Renal cortex interstitium (tissue), 11 donors: Measurements from ENCODE around the gene NCBP3. TPM values are rescaled to one million over a fixed set of nuclear protein-coding genes. Genes with fewer than 3 reads are reported as not detected.

Experiments used
- DNase-seq, 11 donors: peaks; one replicate each; pipeline ENCODE4 v3.0.0-alpha.2; 2013; ENCODE audit warnings: low read depth in 9 of 11, low spot score in 4 of 11; ENCODE audit errors: extremely low read depth in 1 of 11
- polyA plus RNA-seq, 3 donors: library from polyadenylated mRNA; unstranded; fragments of 120-200 nt; gene quantifications; one replicate each; pipeline ENCODE4 v1.2.1, GENCODE V29; 2013; ENCODE audit not compliant: insufficient read length in 3 of 3

The NCBP3 gene
- polyA plus RNA-seq, 3 donors, result 83.1 to 122 (median 83.7) TPM

DNA sequence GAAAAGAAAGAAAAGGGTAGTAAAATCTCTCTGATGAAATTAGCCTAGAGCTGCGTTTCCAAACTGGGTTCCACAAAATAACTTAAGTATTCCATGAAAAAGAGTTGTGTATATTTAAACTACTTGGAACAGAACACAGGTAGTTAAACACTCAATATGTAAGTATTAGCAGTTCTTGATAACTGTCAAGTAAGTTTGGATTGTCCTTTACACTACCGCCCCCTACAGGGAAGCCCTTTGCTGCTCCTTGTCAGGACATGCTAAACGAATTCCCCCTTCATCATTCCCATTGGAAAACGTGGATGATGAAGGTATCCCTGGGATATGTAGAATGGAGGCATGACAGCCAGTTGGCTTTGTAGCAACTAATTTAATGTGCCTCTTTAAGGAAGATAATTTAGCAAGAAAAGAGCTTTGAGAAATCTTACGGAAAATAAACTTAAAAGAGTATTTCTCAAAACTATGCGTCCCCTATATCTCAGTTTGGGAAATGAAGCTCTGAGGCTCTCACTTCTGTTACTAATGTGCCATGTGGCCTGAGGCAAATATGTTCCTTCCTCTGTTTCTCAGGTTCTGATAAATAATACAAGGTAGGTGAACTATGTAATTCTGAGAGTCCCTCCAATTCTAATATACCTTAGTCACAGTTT, 18.8 kb downstream of the NCBP3 start:
- DNase-seq, result peak in 2 of 11 donors; percentile 46 to 54

DNA sequence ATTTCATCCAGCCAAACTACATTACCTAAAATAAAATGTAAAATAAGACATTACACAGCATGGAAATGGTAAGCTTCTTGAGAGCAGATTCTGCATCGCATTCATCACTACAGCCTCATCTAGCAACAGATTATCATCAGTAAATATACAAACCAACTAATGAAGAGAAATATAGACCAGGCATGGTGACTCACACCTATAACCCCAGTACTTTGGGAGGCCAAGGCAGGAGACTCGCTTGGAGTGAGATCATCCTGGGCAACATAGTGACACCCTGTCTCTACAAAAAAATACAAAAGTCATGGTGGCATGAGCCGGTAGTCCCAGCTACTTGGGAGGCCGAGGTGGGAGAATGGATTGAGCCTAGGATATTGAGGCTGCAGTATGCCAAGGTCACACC, 19.9 kb downstream of the NCBP3 start:
- no peak for DNase-seq

DNA sequence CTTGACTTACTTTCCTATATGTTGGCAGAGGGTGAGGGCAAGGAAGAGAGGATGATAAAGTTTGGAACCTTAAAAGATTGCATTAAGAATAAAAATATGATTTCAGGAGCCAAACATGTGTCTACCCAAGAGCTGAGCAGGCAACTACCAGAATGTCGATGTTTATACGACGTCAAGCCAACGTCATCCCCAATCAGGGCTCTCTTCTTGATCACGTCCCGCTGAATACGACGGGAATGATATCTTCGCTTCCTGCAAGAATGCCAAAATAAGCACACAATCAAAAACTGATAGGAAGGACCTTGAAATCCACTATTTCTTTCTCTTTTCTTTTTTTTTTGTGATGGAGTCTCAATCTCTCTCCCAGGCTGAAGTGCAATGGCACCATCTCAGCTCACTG, 24.9 kb downstream of the NCBP3 start:
- no peak for DNase-seq

DNA sequence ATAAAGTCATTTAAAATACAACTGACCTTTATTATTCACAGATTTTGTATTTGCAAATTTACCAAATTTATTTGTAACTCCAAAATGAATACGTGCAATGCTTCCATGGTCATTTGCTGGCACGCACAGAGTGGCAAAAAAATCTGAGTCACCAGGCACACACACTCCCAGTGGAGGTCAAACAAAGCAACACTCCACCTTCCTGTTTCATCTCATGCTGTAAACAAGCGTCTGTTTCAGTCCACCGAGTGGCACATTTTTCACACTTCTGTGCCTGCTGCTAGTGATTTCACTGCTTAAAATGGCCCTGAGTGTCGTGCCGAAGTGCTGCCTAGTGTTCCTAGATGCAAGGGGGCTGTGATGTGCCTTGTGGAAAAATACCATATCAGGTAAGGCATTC, 27.3 kb downstream of the NCBP3 start:
- no peak for DNase-seq

DNA sequence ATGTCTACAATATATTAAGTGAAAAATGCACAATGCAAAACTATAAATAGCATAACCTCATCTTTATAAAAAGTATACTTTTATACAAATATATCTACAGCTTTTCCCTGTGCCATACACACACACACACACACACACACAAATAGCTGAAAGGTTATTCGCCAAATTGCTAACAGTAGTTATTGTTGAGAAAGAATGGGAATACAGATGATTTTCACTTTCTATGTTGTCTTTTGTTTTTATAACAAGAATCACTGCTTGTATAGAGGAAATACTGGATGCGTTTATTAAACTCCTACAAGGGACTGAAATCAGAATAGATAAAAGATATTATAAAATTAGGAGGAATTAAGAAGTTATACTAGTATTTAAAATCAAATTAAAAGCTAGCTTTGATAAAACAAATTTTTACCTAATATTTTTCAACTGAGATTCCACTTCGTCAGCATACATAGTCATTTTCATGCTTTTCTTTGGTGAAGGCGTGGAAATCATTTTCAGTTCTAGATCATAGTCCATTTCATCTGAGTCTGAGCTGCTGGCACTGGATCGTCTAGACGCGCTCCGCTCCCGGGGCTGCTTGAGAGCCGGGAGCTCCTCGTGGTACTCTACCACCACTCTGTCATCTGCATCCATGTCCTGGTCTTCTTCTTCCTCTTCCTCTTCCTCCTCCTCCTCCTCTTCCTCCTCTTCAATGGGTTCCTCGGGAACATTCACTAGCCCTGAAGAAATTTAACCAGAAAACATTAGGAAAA, 28.0 kb downstream of the NCBP3 start:
- no peak for DNase-seq

DNA sequence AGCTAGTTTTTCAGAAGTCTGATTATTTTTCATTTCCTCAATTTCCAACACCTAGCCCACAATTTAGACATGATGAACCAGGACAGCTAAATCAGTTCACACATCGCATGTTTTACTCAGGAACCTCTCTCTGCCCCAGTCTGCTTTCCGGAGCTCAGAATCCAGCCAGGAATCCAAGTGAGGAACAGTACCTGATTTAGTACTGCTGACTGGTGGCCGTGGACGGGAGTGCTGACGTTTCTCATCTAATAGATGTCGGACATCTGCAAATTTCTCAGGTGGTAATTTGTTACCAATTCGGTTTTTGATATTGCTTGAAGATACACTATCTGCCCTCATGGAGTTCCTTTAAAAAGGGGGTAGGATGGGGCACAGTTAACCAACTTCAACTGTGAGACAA, 30.1 kb downstream of the NCBP3 start:
- DNase-seq, result no peak

DNA sequence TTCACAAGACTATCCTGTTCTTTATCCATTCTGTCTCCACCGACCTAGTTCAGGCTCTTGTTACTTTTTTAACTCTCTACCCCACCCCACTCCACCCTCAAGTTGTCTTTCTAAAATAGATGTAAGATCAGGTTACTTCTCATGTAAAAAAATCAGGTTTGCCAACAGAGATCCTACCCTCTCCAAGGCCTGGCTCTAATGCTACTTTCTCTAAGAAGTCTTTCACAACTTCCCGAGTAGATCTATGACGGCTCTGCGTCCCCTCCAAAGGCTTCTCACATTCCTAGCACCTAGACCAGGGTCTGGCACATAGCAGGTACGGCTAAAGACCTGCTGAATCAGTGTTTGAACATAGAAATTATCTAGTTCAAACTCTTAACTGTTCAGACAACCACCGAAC, 30.9 kb downstream of the NCBP3 start:
- DNase-seq, result no peak

DNA sequence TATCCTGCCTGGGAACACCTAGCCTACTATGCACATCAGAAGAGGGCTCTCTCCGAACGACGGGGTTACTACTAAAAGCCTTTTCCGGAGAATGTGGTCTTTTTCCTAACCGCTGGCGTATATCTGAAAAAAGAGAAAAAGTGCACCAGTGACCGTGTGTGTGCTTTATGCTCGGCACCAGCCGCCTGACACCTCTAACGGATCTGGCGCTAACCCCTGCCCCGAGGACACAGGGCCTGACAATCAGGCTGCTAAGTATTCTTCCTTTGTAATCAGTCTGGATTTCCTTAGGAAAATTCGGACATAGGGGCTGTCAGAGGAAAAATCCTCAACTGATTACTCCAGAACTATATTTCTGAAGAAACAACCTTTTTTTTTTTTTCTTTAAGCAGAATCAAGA, 31.7 kb downstream of the NCBP3 start:
- no peak for DNase-seq

DNA sequence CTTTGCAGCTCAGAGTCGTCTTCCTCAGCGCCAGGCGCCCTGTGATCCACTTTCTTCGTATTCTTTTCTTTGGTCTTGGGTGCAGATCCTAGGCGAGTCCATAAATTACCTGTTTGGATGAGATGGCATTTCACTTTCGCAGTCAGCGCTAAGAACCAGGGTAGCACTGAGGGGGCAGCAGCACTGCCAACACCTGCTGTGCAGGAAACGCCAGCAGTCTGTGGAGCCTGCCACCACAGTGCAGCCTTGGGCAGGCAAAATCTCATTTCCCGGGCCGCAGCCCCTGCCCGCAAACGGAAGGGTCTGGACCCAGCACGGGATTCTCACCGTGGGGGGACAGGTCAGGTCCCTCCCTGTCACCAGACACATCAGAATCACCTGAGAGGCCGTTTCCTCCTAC, 32.9 kb downstream of the NCBP3 start:
- no peak for DNase-seq

DNA sequence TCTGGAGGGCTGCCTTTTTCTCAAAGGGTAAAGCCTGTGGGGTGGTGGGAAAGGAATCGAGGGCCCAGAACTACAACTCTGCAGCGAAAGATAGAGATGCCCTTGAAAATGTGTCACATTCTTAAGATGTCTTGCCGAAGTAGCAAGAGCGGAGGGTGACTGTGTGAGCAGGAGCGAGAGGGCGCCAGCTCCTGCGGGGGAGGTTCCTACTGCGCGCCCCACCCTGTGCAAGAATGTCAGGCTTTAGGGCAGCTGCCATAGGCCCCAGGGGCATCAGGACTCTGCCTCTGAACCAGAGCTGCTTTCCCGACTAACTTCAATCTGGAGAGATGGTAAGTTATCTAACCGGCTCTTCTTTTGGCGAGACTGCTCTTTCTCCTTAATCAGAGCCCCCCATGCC, 33.3 kb downstream of the NCBP3 start:
- DNase-seq, result no peak

DNA sequence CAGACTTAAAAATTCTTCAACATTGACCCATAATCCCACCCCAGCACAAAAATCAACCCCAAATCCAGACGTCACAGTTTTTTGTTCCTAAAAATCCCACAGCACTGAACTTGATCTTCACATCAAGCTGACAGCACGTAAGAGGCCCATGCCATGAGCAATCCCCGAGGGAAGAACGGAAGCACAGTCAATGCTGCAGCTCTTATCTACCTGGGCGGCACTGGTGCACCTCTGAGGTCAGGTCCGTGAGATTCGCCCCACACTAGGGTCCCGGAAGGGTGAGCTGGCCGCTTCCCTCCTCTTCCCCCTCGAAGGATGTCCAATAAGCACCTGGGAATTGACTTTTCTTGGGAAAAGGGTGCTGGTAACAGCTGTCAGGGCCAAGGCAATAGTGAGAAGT, 33.8 kb downstream of the NCBP3 start:
- DNase-seq, result no peak

DNA sequence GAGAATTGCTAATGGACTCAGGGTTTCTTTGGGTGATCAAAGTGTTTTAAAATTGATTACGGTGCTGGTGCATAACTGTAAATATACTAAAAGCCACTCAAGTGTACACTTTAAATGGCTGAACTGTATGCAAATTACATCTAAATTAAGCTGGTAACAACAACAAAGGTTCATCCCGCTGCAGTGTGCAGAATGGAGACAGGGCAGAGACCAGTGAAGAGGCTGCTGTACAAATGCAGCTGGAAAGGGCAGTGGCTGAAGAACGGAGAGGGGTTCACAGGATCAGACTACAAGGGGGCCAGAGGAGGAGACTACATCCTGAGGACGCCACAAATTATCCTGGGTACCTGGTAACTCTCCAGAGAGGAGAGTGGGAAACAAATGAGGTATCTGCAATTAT, 36.0 kb downstream of the NCBP3 start:
- no peak for DNase-seq

DNA sequence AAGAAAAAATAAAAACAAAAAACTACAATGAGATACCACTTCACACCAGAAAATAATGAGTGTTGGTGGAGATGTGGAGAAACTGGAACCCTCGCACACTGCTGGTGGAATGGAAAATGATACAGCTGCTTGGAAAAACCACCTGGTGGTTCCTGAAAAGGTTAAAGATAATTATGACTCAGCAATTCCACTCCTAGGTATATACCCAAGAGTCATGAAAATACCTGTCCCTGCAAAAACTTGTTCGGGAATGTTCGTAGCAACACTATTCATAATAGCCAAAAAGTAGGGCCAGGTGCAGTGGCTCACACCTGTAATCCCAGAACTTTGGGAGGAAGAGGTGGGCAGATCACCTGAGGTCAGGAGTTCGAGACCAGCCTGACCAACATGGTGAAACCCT, 36.9 kb downstream of the NCBP3 start:
- no peak for DNase-seq

DNA sequence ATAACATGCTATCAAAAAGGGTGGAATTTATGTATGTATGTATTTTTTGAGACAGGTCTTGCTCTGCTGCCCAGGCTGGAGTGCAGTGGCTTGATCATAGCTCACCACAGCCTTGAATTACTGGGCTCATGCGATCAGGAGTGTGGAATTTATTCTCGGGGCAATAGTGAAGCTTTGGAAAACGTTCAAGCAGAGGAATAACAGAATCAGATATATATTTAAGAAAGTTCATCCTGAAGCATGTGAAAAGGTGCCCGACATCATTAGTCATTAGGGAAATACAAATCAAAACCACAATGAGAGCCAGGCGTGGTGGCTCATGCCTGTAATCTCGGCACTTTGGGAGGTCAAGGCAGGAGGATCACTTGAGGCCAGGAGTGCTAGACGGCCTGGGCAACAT, 37.3 kb downstream of the NCBP3 start:
- no peak for DNase-seq

DNA sequence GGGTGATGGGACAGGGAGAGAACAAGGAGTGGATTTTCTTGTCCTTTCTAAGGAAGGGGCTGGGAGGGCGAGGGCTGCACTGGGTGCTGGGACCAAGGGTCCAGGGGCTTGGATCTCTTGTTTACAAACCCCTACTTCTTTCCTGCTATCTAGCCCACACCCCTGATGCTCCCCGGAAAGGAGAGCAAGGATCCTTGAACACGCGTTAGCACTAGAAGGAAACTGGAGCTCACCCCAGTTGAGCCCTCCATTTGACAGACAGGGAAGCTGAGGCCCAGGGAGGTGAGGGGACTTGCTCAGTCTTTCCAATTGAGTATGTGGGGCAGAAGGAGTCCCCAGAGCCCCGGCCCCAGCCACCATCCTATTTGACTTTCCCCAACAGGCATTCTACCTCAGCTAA, 40.5 kb downstream of the NCBP3 start:
- DNase-seq, result no peak

DNA sequence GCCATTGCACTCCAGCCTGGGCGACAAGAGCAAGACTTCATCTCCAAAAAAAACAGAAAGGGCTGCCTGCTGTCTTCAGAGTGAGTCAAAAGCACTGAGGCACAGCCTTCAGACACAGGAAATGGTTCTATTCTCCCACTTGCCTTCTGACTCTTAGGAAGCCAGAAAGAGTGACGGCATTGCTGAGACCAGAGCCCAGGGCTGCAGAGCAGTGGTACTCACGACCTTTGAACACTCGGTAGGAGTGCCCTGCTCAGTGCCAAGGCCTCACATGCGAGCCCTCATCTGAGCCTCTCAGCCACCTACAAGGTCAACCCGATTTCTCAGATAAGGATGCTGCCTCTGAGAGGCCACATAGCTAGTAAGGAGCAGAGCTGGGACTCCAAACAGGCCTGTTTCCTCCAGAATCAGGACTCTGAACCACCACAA, 41.5 kb downstream of the NCBP3 start:
- no peak for DNase-seq

DNA sequence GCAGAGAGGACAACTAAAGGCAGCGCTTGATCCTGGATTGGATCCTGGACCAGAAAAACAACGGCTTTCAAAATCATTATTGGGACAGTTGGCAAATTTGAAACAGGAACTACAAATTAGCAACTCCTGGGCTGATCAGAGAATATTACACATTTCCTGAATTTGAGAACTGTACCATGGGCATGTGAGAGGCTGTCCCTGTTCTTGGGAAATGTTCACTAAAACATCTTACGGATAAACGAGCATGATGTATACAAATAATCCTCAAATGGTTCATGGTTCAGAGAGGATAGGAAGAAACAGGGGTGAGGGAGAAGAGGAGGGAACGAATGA, 42.8 kb downstream of the NCBP3 start:
- no peak for DNase-seq

DNA sequence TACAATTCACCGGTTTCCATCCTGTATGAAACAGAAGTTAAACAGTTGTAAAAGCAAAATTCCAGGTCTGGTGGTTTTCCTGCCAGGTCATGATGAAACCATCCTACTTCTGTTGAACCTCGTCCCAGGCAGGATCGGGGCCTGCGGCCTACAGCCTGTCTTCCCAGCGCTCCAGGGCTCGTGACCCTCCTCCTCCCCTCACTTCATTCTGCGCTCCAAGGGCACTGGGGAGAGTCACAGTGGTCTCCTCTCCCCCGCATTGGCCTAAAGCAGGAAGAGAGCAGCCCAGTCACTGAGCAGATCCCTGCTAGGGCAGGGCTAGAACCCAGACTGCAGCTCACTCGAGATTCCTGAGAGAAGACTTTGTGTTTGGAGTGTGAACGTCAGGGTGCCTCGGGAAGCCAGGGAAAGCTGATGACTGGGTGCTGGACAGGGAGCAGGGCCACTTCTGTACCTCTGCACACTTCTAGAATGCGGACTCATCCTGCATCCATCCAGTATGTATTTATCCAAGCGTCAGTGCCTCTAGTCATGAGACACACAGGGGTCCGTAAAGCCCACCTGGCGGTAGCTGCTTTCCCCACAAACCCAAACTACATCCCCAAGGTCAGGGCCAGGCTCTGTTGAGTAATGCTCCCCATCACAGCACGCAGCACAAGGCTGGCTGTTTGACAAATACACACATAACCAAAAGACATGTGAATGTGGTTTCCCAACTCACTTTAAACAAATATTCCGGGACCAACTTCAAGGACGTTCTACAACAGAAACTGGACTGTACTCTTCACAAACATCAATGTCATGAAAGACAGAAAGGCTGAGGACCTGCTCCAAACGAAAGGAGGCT, 43.4 kb downstream of the NCBP3 start:
- peak in 3 of 11 donors; percentile 12 to 40 (median 32) for DNase-seq

DNA sequence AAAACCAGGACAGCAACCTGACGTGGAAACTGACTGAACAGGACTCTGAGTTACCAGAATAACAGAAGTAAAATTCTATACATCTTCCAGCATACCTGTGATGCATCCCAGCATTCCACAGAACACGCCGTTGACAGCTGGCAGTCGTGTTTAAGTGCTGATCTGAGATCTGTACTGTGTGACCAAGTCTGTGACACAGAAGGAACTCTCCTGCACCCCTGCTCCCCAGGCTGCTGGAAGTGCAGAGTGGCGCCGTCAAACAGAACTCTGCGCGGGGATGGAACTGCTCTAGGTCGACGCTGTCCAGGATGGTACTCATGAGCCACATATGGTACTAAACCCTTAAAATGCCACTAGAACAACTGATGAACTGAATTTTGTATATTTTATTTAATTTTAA, 44.3 kb downstream of the NCBP3 start:
- DNase-seq, result no peak

DNA sequence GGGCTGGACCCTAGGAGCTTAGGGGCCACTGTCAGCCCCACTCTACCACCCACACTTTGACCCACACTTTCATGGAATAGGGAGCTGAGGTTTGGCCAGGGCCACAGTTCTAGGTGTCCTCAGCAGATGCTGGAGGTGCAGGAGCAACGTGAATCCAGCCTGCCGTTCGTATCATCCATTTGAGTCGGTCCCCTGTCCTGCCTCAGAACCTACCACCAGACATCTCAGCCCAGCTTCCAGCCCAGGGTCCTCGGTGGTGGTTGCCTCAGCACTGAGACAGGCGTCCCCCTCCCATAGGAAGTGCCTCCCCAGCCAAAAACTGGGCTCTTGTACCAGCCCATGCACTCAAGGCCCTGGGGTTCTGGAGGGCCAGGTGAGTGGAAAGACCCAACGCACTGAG, 44.7 kb downstream of the NCBP3 start:
- no peak for DNase-seq
